ENCODE results near the gene MGAT4C. TPM values are rescaled to one million over a fixed set of nuclear protein-coding genes. Genes with fewer than 3 reads are reported as not detected.
A peak's percentile ranks its signal among the peaks of the same experiment; 100 is the strongest.

Gene MGAT4C
- total and polyA plus RNA-seq, 2 experiments from 2014 or later: 0.33 to 0.44 TPM

- H3K9me3 ChIP-seq (ENCODE audit: low read depth): no peaks in the 10 kb centered on the region
- no peak overlapping the region for H3K27ac ChIP-seq
- TF ChIP-seq CTCF (IDR thresholded peaks at IDR 0.05; ENCODE audit: low read depth, low read length): no peak
- H3K27me3 ChIP-seq: no peaks in the 10 kb centered on the region
- no peaks in the 10 kb centered on the region for H3K36me3 ChIP-seq
- H3K4me1 ChIP-seq (ENCODE audit: low read depth): no peaks in the 10 kb centered on the region
- no peak overlapping the region for H3K4me3 ChIP-seq
- no peak for DNase-seq (ENCODE audit: low read depth in 1 of 2, low spot score in 1 of 2)
Observed at GRCh38 chr12:85947286-85947685, 308.9 kb downstream of the MGAT4C start.

GRCh38 chr12:85946375-85946774 is 309.8 kb downstream of the MGAT4C start:
- Histone ChIP-seq H3K27ac (no peak overlapping the region), H3K36me3 (no peaks in the 10 kb centered on the region), H3K27me3 (no peaks in the 10 kb centered on the region), H3K4me1 (ENCODE audit: low read depth) (no peaks in the 10 kb centered on the region), H3K4me3 (no peak overlapping the region), H3K9me3 (ENCODE audit: low read depth) (no peaks in the 10 kb centered on the region)
- DNase-seq (ENCODE audit: low read depth in 1 of 2, low spot score in 1 of 2): no peak
- no peak for TF ChIP-seq CTCF (IDR thresholded peaks at IDR 0.05; ENCODE audit: low read depth, low read length)

GRCh38 chr12:85927166-85927565 is 329.0 kb downstream of the MGAT4C start:
- H3K27ac ChIP-seq: no peak overlapping the region
- H3K36me3 ChIP-seq: no peaks in the 10 kb centered on the region
- H3K4me1 ChIP-seq (ENCODE audit: low read depth): no peaks in the 10 kb centered on the region
- no peak for TF ChIP-seq CTCF (IDR thresholded peaks at IDR 0.05; ENCODE audit: low read depth, low read length)
- H3K9me3 ChIP-seq (ENCODE audit: low read depth): no peaks in the 10 kb centered on the region
- no peak for DNase-seq (ENCODE audit: low read depth in 1 of 2, low spot score in 1 of 2)
- H3K4me3 ChIP-seq: no peak overlapping the region
- no peaks in the 10 kb centered on the region for H3K27me3 ChIP-seq

GRCh38 chr12:85923767-85924331 is 332.3 kb downstream of the MGAT4C start:
- H3K4me3 ChIP-seq: no peak overlapping the region
- TF ChIP-seq CTCF (IDR thresholded peaks at IDR 0.05; ENCODE audit: low read depth, low read length): peak; percentile 64
- H3K27me3 ChIP-seq: no peaks in the 10 kb centered on the region
- H3K4me1 ChIP-seq (ENCODE audit: low read depth): no peaks in the 10 kb centered on the region
- H3K36me3 ChIP-seq: no peaks in the 10 kb centered on the region
- no peak overlapping the region for H3K27ac ChIP-seq
- peak; percentile 19 to 55 for DNase-seq (ENCODE audit: low read depth in 1 of 2, low spot score in 1 of 2)
- H3K9me3 ChIP-seq (ENCODE audit: low read depth): no peaks in the 10 kb centered on the region

GRCh38 chr12:85920324-85920947 is 335.8 kb downstream of the MGAT4C start:
- no peak overlapping the region for H3K4me3 ChIP-seq
- TF ChIP-seq CTCF (IDR thresholded peaks at IDR 0.05; ENCODE audit: low read depth, low read length): peak; percentile 52
- H3K36me3 ChIP-seq: no peaks in the 10 kb centered on the region
- no peak overlapping the region for H3K27ac ChIP-seq
- no peaks in the 10 kb centered on the region for H3K4me1 ChIP-seq (ENCODE audit: low read depth)
- no peaks in the 10 kb centered on the region for H3K9me3 ChIP-seq (ENCODE audit: low read depth)
- DNase-seq (ENCODE audit: low read depth in 1 of 2, low spot score in 1 of 2): peak; percentile 34 to 38
- H3K27me3 ChIP-seq: no peaks in the 10 kb centered on the region
